K562 (cell line): ENCODE data around the gene UNC45B.

Experiments used
- CBX1 ChIP-seq: sonication (generic); IDR thresholded peaks from 2 replicates; pipeline ENCODE4 v1.6.1; 2016; ENCODE audit warnings: antibody characterized with exemption, low read depth, mild to moderate bottlenecking
- EGR1 ChIP-seq: fragments of 450-650 bp; conservative IDR thresholded peaks from 2 replicates; pipeline ENCODE4 v1.6.1; 2017; ENCODE audit warnings: mild to moderate bottlenecking
- EZH2 ChIP-seq: IDR thresholded peaks from 2 replicates; pipeline ENCODE4 v1.6.1; 2012; ENCODE audit warnings: low read depth, mild to moderate bottlenecking, inconsistent platforms, low read length, borderline replicate concordance
- FOS ChIP-seq: IDR thresholded peaks from 3 replicates; pipeline ENCODE4 v1.6.1; 2011; ENCODE audit not compliant: insufficient read length; ENCODE audit errors: extremely low read depth
- MTF1 ChIP-seq: fragments of 250-450 bp; sonication (Bioruptor Pico); IDR thresholded peaks from 2 replicates; pipeline ENCODE4 v1.9.0; 2021; ENCODE audit warnings: moderate library complexity, mild to moderate bottlenecking, inconsistent platforms, borderline replicate concordance
- ZNF707 ChIP-seq: fragments of 250-450 bp; sonication (Bioruptor Pico); conservative IDR thresholded peaks from 2 replicates; pipeline ENCODE4 v1.8.0; 2022; ENCODE audit warnings: inconsistent platforms, mild to moderate bottlenecking, moderate library complexity
- TF ChIP-seq, protein P1 (sequence below): sonication (generic); formaldehyde crosslinking; IDR thresholded peaks from 2 replicates; pipeline ENCODE4 v1.8.1; 2023; ENCODE audit warnings: mild to moderate bottlenecking, missing genetic modification reagents
- TF ChIP-seq, protein P2 (sequence below), 3 experiments: fragments of 200-800 bp in 1 of 3; sonication (Bioruptor generic) in 1 of 3; sonication (generic) in 1 of 3; formaldehyde crosslinking in 1 of 3; IDR thresholded peaks; 2 replicates each; pipeline versions ENCODE4 v1.6.1 to v1.8.0; 2016 to 2022; ENCODE audit warnings: mild to moderate bottlenecking in 2 of 3, missing compliant biosample characterization in 2 of 3, missing genetic modification characterization in 2 of 3, missing genetic modification reagents in 1 of 3
- TF ChIP-seq, protein P3 (sequence below): IDR thresholded peaks from 3 replicates; pipeline ENCODE4 v1.6.1; 2011; ENCODE audit warnings: borderline replicate concordance, mild to moderate bottlenecking; ENCODE audit not compliant: insufficient read length, insufficient read depth

DNA sequence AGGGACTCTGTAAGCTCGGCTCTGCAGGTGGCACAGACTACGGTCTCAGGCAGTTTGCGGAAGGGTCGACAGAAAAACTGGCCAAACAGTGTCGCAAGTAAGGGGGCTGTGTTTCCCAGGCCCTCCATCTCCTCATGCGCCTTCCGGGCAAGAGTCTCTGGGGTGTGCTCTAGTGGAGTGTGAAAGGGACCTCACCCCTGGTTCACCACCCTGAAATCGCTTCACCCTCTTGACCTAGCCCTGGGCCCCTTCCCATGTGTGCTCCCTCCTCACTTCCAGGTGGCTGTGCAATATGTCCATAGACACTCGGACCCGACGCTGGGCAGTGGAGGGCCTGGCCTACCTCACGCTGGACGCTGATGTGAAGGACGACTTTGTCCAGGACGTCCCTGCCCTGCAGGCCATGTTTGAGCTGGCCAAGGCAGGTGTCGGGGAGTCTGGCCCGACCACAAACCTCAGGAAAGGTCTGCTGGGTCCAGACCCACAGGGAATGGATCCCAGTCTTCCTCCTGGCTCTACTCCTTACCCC is 22.3 kb downstream of the UNC45B start:
- no peak for TF ChIP-seq CBX1
- no peak for TF ChIP-seq FOS
- no peak for TF ChIP-seq EGR1
- TF ChIP-seq ZNF707 = no peak
- no peak for TF ChIP-seq EZH2
- TF ChIP-seq, protein P1, sequence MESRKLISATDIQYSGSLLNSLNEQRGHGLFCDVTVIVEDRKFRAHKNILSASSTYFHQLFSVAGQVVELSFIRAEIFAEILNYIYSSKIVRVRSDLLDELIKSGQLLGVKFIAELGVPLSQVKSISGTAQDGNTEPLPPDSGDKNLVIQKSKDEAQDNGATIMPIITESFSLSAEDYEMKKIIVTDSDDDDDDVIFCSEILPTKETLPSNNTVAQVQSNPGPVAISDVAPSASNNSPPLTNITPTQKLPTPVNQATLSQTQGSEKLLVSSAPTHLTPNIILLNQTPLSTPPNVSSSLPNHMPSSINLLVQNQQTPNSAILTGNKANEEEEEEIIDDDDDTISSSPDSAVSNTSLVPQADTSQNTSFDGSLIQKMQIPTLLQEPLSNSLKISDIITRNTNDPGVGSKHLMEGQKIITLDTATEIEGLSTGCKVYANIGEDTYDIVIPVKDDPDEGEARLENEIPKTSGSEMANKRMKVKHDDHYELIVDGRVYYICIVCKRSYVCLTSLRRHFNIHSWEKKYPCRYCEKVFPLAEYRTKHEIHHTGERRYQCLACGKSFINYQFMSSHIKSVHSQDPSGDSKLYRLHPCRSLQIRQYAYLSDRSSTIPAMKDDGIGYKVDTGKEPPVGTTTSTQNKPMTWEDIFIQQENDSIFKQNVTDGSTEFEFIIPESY = no peak
- TF ChIP-seq MTF1 (CRISPR knock-in tag) = no peak
- TF ChIP-seq, protein P2, sequence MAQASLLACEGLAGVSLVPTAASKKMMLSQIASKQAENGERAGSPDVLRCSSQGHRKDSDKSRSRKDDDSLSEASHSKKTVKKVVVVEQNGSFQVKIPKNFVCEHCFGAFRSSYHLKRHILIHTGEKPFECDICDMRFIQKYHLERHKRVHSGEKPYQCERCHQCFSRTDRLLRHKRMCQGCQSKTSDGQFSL (CRISPR knock-in tag; IDR thresholded peaks at IDR 0.05) = no peak
- TF ChIP-seq, protein P2 (tag; IDR thresholded peaks at IDR 0.05) = no peak
- TF ChIP-seq, protein P3, sequence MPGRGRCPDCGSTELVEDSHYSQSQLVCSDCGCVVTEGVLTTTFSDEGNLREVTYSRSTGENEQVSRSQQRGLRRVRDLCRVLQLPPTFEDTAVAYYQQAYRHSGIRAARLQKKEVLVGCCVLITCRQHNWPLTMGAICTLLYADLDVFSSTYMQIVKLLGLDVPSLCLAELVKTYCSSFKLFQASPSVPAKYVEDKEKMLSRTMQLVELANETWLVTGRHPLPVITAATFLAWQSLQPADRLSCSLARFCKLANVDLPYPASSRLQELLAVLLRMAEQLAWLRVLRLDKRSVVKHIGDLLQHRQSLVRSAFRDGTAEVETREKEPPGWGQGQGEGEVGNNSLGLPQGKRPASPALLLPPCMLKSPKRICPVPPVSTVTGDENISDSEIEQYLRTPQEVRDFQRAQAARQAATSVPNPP = no peak
